Epithelial cell of proximal tubule (primary cell): ENCODE measurements around the gene SCO1. TPM values are rescaled to one million over a fixed set of nuclear protein-coding genes. Genes with fewer than 3 reads are reported as not detected.

ENCODE experiments used
- DNase-seq: peaks from one replicate; pipeline ENCODE4 v3.0.0-alpha.2; 2011; ENCODE audit warnings: low read depth
- H3K4me3 ChIP-seq: 2 replicates; pipeline ENCODE4 v1.5.1; 2011; ENCODE audit warnings: low read depth, mild to moderate bottlenecking, low read length
- total RNA-seq: library from RNA; depleted of rRNA; stranded (reverse); fragments of >200 nt; gene quantifications from 2 replicates; pipeline ENCODE4 v1.2.3, GENCODE V29; 2015
- TF ChIP-seq, protein P1 (sequence below): conservative IDR thresholded peaks from 2 replicates; pipeline ENCODE4 v1.5.1; 2012; ENCODE audit warnings: low read depth, mild to moderate bottlenecking, low read length

Gene SCO1
- total RNA-seq, 1 donor from 2014 or later, result 33.7 TPM

DNA sequence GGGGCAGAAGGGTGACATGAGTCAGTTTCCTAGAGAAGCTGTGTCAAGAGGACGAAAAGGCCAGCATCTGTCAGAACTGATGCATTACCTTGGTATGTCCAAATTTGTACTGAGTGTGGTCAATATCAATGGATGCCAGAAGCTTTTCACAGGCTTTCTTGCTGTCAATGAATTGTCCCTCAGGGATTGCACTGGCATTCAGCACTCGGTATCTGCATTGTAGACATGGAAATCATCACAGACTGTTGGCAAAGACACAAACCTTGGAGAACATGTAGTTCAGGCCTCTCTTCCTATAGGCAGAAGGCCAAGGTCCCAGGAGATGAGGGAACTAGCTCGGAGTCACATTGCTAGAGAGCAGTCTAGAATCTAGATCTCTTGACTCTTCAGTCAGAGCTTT lies 56.9 kb downstream of the SCO1 start:
- TF ChIP-seq, protein P1, sequence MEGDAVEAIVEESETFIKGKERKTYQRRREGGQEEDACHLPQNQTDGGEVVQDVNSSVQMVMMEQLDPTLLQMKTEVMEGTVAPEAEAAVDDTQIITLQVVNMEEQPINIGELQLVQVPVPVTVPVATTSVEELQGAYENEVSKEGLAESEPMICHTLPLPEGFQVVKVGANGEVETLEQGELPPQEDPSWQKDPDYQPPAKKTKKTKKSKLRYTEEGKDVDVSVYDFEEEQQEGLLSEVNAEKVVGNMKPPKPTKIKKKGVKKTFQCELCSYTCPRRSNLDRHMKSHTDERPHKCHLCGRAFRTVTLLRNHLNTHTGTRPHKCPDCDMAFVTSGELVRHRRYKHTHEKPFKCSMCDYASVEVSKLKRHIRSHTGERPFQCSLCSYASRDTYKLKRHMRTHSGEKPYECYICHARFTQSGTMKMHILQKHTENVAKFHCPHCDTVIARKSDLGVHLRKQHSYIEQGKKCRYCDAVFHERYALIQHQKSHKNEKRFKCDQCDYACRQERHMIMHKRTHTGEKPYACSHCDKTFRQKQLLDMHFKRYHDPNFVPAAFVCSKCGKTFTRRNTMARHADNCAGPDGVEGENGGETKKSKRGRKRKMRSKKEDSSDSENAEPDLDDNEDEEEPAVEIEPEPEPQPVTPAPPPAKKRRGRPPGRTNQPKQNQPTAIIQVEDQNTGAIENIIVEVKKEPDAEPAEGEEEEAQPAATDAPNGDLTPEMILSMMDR, result no peak
- no peak for DNase-seq
- H3K4me3 ChIP-seq, result no peak overlapping the region

DNA sequence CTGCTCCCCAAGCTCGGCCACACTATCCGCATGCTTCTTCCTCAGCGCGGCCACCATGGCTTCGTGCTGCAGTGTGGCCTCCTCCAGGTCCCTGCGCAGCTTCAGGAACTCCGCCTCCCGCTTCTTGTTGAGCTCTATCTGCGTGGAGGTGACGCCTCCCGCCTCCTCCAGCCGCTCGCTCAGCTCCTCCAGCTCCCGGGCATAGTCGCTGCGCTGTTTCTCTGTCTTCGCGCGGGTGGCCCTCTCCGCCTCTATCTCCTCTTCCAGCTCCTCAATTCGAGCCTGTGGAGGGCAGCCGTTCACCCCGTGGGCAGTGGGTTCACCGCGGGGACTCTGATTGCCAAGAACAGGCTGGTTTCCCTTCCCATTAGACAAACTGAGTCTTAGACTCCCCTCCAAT lies 59.2 kb downstream of the SCO1 start:
- no peak for DNase-seq
- TF ChIP-seq, protein P1, result no peak

DNA sequence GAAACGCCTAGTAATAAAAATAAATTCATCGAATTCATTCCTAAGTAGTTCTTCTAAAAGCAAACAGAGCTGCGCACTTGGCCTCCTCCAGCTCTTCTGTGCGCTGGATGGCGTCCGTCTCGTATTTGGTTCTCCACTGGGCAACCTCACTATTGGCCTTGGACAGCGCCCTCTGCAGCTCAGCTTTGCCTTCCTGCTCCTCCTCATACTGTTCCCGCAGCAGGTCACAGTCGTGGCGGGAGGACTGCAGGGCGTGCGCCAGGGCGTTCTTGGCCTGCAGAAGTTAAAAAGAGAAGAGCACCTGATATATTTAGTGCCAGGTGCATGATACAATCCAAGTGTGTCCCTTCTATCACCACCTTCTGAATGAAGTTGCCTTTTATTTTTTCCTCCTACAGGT lies 62.0 kb downstream of the SCO1 start:
- TF ChIP-seq, protein P1, result peak; percentile 8
- no peak for DNase-seq
- no peak overlapping the region for H3K4me3 ChIP-seq

More for the DNA sequence above, 59.2 kb downstream of the SCO1 start:
- no peak overlapping the region for H3K4me3 ChIP-seq

DNA sequence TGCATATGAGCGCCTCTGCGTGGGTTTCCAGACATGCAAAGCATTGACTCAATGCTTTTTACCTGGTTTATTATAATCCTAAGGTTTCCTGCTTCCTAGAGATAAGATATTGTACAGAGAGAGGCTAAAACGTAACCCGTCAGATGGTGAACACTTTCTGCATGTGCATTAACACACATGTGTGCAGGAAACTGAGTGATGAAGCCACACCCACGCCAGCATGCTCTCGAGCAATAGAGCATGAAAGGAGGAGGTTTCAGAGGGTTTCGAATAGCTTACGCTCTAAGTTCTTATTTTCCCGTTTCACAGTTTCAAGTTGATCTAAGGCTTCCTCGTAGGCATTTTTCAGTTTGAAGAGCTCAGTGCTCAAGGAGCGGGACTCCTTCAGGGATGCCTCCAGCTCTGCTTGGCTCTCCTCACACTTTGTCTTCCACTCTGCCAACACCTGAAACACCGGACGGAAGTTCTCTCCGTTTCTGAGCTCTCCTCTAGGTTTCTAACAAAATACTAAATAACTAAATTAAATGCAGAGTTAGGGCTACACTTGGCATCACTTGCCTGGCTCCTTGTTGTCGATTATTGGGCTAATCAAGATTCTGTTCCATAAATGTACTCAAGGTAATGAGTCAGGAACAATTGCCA lies 63.5 kb downstream of the SCO1 start:
- TF ChIP-seq, protein P1, result no peak
- H3K4me3 ChIP-seq, result no peak overlapping the region
- DNase-seq, result no peak

DNA sequence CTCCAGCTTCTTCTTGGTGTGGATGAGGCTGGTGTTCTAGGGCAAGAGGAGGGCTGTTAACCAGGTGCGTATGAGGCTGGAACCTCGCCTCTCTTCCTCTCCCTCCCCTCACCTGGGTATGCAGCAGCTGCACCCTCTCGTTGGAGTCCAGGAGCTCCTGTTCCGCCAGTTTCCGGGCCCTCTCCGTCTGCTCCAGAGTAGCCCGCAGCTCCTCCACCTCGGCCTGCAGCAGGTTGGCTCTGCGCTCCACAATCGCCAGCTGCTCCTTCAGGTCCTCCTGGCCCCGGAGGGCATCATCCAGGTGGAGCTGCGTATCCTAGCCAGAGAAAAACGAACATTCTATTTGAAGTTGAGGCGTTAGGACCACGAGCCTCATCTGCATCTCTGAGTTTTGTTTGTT lies 65.6 kb downstream of the SCO1 start:
- TF ChIP-seq, protein P1, result no peak
- H3K4me3 ChIP-seq, result no peak overlapping the region
- DNase-seq, result no peak

DNA sequence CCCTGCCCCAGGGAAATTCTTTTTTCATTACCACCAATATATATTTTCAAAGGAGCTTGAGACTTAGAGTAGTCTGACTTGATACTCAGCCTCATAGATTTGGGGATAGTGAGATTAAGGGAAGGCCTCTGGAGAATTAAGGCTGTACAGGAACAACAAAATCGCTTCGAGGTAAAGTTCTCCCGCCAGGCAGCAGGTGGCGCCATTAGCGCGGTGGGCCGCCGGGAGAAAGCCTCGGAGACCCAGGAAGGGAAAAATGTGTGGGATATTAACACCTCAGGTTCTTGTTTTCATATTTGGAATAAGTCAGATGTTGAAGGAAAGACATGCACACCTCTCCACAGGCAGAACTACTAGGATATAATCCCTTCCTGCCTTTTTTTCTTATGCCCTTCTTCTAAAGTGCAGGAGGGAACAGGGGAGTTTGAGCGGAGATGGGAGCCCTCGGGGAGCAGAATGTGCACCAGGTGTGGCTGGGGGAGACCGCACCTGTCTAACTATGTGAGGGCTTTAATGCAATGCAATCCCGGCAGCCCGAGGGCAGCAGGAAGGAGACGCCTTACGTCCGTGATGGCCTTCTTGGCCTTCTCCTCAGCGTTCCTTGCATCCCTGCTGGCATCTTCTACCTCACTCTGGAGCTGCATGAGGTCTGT lies 66.2 kb downstream of the SCO1 start:
- no peak overlapping the region for H3K4me3 ChIP-seq
- no peak for DNase-seq
- TF ChIP-seq, protein P1, result peak; percentile 87

DNA sequence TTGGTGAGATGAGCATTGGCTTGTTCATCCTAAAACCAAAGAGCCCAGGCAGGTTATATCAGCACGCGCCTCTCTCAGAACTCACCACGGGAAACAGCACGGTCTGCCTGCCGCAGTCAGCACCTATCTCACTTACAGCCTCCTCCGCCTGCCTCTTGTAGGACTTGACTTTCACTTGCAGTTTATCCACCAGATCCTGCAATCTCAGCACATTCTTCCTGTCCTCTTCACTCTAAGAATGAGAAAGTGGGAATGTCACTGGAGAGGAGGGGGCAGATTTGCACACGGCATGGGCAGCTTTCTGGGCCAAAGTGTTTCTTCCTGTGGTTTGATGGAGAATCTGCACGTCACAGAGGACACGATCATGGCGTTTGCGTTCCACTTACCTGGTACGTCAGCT lies 67.6 kb downstream of the SCO1 start:
- TF ChIP-seq, protein P1, result no peak
- DNase-seq, result no peak
- H3K4me3 ChIP-seq, result no peak overlapping the region
